DOHH2 (cell line): ENCODE results near the gene PKD1L1.

Source experiments
- H3F3A ChIP-seq: fragments of 200-600 bp; sonication (generic), shearing (Covaris generic); 2 replicates; pipeline ENCODE4 v1.6.0; 2016; ENCODE audit warnings: antibody characterized with exemption, mild to moderate bottlenecking; ENCODE audit not compliant: control insufficient read depth, insufficient read depth
- H3K27ac ChIP-seq: fragments of 200-600 bp; sonication (generic); 2 replicates; pipeline ENCODE4 v1.5.1; 2014; ENCODE audit warnings: low read depth, mild to moderate bottlenecking, low read length, moderate library complexity
- H3K27me3 ChIP-seq: fragments of 200-600 bp; sonication (generic); 2 replicates; pipeline ENCODE4 v1.6.1; 2014; ENCODE audit warnings: mild to moderate bottlenecking, low read length, mixed read lengths; ENCODE audit not compliant: control insufficient read depth
- H3K36me3 ChIP-seq: fragments of 200-600 bp; sonication (generic); 2 replicates; pipeline ENCODE4 v1.6.1; 2014; ENCODE audit warnings: mild to moderate bottlenecking, low read length, moderate library complexity, mixed read lengths; ENCODE audit not compliant: control insufficient read depth
- H3K4me1 ChIP-seq: fragments of 200-600 bp; sonication (generic); 2 replicates; pipeline ENCODE4 v1.6.1; 2014; ENCODE audit warnings: mild to moderate bottlenecking, low read length, mixed read lengths; ENCODE audit not compliant: control insufficient read depth
- H3K4me2 ChIP-seq: fragments of 200-600 bp; sonication (generic); 2 replicates; pipeline ENCODE4 v1.6.0; 2014; ENCODE audit warnings: mild to moderate bottlenecking, low read length, moderate library complexity
- H3K4me3 ChIP-seq: fragments of 200-600 bp; sonication (generic); 2 replicates; pipeline ENCODE4 v1.5.1; 2014; ENCODE audit warnings: mild to moderate bottlenecking, low read length, mixed read lengths
- H3K79me2 ChIP-seq: fragments of 200-600 bp; sonication (generic); 2 replicates; pipeline ENCODE4 v1.6.1; 2014; ENCODE audit warnings: mild to moderate bottlenecking, low read length, mixed read lengths; ENCODE audit not compliant: control insufficient read depth
- H3K9me2 ChIP-seq: fragments of 200-600 bp; sonication (generic); replicated peaks from 2 replicates; pipeline ENCODE4 v1.6.1; 2014; ENCODE audit warnings: mild to moderate bottlenecking, low read length, mixed read lengths; ENCODE audit not compliant: control insufficient read depth
- H3K9me3 ChIP-seq: fragments of 200-600 bp; sonication (generic); 2 replicates; pipeline ENCODE4 v1.6.1; 2014; ENCODE audit warnings: antibody characterized with exemption, low read length, mixed read lengths; ENCODE audit not compliant: control insufficient read depth, insufficient read depth
- H4K20me1 ChIP-seq: fragments of 200-600 bp; sonication (generic); 2 replicates; pipeline ENCODE4 v1.6.0; 2014; ENCODE audit warnings: low read depth, mild to moderate bottlenecking, antibody characterized with exemption, low read length, moderate library complexity; ENCODE audit not compliant: control insufficient read depth, insufficient read depth
- CTCF ChIP-seq: fragments of 200-600 bp; sonication (generic); IDR thresholded peaks from one replicate; pipeline ENCODE4 v1.5.1; 2014; ENCODE audit warnings: antibody characterized with exemption, mild to moderate bottlenecking, low read depth, low read length; ENCODE audit not compliant: poor library complexity, severe bottlenecking
- EZH2phosphoT487 ChIP-seq: fragments of 200-600 bp; sonication (generic); IDR thresholded peaks from 2 replicates; pipeline ENCODE4 v1.6.1; 2017; ENCODE audit warnings: borderline replicate concordance, mild to moderate bottlenecking, antibody characterized with exemption, low read length, moderate library complexity, mixed read lengths

The PKD1L1 gene

GRCh38 chr7:47763063-47763974, 184.9 kb downstream of the PKD1L1 start:
- H3K4me2 ChIP-seq, result no peak overlapping the region
- TF ChIP-seq CTCF (no peak), EZH2phosphoT487 (no peak)
- H3K79me2 ChIP-seq, result no peaks in the 10 kb centered on the region
- H3F3A ChIP-seq, result no peaks in the 10 kb centered on the region
- no peak overlapping the region for H3K4me3 ChIP-seq
- H3K4me1 ChIP-seq, result peaks cover 23% of the 10 kb centered on the region
- no peak overlapping the region for H3K27ac ChIP-seq
- H3K36me3 ChIP-seq, result no peaks in the 10 kb centered on the region
- H4K20me1 ChIP-seq, result no peaks in the 10 kb centered on the region
- no peaks in the 10 kb centered on the region for H3K9me2 ChIP-seq
- no peaks in the 10 kb centered on the region; the same call in 1 of the 2 replicates for H3K9me3 ChIP-seq
- no peaks in the 10 kb centered on the region for H3K27me3 ChIP-seq

- H3K9me2 ChIP-seq, result no peaks in the 10 kb centered on the region
- no peaks in the 10 kb centered on the region for H3K9me3 ChIP-seq
- H3K27me3 ChIP-seq, result no peaks in the 10 kb centered on the region
- H3K4me3 ChIP-seq, result no peak overlapping the region
- TF ChIP-seq CTCF (no peak), EZH2phosphoT487 (no peak)
- no peaks in the 10 kb centered on the region for H3F3A ChIP-seq
- H4K20me1 ChIP-seq, result no peaks in the 10 kb centered on the region
- H3K79me2 ChIP-seq, result no peaks in the 10 kb centered on the region
- peaks cover 29% of the 10 kb centered on the region for H3K4me1 ChIP-seq
- H3K27ac ChIP-seq, result no peak overlapping the region
- no peak overlapping the region for H3K4me2 ChIP-seq
- no peaks in the 10 kb centered on the region for H3K36me3 ChIP-seq
Measured at GRCh38 chr7:47762746-47763062, 185.6 kb downstream of the PKD1L1 start.

GRCh38 chr7:47762207-47762606, 186.1 kb downstream of the PKD1L1 start:
- peaks cover 34% of the 10 kb centered on the region for H3K4me1 ChIP-seq
- H4K20me1 ChIP-seq, result no peaks in the 10 kb centered on the region
- H3K9me3 ChIP-seq, result no peaks in the 10 kb centered on the region
- no peaks in the 10 kb centered on the region for H3K9me2 ChIP-seq
- H3F3A ChIP-seq, result no peaks in the 10 kb centered on the region
- no peak overlapping the region for H3K4me2 ChIP-seq
- no peak overlapping the region for H3K27ac ChIP-seq
- TF ChIP-seq EZH2phosphoT487 (no peak), CTCF (no peak)
- no peaks in the 10 kb centered on the region for H3K36me3 ChIP-seq
- H3K4me3 ChIP-seq, result no peak overlapping the region
- no peaks in the 10 kb centered on the region for H3K27me3 ChIP-seq
- no peaks in the 10 kb centered on the region for H3K79me2 ChIP-seq
